ENCODE data around the gene LRRC4C. TPM values are rescaled to one million over a fixed set of nuclear protein-coding genes. Genes with fewer than 3 reads are reported as not detected.

LRRC4C gene
- total and polyA plus RNA-seq, 2 experiments from 2014 or later, result 0.35 to 1.1 TPM

DNA sequence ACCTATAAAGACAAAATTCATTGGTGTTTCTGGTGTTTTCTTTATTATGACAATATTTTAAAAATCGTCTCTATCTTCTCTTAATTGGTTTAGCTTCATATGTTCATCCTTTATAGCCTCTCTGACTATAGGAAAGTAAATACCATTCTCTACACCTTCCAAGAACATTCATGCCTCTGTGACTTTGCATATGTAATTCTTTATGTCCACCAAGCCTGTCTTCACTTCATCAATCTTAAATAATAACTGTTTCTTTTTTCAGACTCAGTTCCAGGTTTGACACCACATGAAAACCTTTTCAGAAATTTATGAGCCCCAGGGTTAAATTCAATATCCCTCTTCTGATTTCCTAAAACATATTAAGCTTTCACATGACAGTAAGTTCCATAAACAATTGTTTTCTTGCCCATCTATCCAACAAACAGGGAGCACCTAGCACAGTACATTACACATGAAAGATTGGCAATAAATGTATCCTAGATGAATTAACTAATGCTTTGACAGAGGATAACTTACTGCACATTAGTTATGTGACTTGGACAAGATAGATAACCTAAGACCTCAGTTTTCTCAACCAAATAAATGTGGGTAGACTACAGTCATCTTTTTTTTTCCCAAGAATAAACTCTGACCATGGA, 886.1 kb downstream of the LRRC4C start (continued):
- TF ChIP-seq, protein P1, sequence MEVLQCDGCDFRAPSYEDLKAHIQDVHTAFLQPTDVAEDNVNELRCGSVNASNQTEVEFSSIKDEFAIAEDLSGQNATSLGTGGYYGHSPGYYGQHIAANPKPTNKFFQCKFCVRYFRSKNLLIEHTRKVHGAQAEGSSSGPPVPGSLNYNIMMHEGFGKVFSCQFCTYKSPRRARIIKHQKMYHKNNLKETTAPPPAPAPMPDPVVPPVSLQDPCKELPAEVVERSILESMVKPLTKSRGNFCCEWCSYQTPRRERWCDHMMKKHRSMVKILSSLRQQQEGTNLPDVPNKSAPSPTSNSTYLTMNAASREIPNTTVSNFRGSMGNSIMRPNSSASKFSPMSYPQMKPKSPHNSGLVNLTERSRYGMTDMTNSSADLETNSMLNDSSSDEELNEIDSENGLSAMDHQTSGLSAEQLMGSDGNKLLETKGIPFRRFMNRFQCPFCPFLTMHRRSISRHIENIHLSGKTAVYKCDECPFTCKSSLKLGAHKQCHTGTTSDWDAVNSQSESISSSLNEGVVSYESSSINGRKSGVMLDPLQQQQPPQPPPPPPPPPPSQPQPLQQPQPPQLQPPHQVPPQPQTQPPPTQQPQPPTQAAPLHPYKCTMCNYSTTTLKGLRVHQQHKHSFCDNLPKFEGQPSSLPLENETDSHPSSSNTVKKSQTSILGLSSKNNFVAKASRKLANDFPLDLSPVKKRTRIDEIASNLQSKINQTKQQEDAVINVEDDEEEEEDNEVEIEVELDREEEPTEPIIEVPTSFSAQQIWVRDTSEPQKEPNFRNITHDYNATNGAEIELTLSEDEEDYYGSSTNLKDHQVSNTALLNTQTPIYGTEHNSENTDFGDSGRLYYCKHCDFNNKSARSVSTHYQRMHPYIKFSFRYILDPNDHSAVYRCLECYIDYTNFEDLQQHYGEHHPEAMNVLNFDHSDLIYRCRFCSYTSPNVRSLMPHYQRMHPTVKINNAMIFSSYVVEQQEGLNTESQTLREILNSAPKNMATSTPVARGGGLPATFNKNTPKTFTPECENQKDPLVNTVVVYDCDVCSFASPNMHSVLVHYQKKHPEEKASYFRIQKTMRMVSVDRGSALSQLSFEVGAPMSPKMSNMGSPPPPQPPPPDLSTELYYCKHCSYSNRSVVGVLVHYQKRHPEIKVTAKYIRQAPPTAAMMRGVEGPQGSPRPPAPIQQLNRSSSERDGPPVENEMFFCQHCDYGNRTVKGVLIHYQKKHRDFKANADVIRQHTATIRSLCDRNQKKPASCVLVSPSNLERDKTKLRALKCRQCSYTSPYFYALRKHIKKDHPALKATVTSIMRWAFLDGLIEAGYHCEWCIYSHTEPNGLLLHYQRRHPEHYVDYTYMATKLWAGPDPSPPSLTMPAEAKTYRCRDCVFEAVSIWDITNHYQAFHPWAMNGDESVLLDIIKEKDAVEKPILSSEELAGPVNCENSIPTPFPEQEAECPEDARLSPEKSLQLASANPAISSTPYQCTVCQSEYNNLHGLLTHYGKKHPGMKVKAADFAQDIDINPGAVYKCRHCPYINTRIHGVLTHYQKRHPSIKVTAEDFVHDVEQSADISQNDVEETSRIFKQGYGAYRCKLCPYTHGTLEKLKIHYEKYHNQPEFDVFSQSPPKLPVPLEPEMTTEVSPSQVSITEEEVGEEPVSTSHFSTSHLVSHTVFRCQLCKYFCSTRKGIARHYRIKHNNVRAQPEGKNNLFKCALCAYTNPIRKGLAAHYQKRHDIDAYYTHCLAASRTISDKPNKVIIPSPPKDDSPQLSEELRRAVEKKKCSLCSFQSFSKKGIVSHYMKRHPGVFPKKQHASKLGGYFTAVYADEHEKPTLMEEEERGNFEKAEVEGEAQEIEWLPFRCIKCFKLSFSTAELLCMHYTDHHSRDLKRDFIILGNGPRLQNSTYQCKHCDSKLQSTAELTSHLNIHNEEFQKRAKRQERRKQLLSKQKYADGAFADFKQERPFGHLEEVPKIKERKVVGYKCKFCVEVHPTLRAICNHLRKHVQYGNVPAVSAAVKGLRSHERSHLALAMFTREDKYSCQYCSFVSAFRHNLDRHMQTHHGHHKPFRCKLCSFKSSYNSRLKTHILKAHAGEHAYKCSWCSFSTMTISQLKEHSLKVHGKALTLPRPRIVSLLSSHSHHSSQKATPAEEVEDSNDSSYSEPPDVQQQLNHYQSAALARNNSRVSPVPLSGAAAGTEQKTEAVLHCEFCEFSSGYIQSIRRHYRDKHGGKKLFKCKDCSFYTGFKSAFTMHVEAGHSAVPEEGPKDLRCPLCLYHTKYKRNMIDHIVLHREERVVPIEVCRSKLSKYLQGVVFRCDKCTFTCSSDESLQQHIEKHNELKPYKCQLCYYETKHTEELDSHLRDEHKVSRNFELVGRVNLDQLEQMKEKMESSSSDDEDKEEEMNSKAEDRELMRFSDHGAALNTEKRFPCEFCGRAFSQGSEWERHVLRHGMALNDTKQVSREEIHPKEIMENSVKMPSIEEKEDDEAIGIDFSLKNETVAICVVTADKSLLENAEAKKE (CRISPR knock-in tag; IDR thresholded peaks at IDR 0.05), result no peak
- TF ChIP-seq, protein P2, sequence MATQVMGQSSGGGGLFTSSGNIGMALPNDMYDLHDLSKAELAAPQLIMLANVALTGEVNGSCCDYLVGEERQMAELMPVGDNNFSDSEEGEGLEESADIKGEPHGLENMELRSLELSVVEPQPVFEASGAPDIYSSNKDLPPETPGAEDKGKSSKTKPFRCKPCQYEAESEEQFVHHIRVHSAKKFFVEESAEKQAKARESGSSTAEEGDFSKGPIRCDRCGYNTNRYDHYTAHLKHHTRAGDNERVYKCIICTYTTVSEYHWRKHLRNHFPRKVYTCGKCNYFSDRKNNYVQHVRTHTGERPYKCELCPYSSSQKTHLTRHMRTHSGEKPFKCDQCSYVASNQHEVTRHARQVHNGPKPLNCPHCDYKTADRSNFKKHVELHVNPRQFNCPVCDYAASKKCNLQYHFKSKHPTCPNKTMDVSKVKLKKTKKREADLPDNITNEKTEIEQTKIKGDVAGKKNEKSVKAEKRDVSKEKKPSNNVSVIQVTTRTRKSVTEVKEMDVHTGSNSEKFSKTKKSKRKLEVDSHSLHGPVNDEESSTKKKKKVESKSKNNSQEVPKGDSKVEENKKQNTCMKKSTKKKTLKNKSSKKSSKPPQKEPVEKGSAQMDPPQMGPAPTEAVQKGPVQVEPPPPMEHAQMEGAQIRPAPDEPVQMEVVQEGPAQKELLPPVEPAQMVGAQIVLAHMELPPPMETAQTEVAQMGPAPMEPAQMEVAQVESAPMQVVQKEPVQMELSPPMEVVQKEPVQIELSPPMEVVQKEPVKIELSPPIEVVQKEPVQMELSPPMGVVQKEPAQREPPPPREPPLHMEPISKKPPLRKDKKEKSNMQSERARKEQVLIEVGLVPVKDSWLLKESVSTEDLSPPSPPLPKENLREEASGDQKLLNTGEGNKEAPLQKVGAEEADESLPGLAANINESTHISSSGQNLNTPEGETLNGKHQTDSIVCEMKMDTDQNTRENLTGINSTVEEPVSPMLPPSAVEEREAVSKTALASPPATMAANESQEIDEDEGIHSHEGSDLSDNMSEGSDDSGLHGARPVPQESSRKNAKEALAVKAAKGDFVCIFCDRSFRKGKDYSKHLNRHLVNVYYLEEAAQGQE (IDR thresholded peaks at IDR 0.05; ENCODE audit: unreplicated experiment), result no peak

DNA sequence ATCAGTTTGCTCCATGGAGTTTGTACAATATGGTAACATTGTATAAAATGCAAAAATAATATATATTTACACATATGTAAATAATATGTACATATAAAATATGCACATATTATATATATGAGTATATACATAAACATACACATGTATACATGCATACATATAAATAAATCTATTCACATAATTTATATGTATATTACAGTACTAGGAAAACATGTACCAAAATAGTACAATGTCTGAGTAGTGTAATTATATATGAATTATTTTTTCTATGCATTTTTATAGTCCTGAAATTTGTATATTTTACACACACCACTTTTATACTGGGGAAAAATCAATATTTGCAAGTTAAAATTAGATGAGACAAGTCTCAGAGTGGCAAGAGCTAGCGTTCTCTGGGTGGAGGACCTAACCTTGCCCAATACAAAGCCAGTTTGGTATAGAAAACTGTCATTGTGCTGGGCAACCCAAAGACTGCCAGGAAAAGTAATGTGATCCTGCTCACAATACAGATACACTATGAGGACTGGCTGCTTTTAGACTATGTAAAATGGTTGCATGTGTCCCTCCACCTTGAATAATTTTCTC, 889.4 kb downstream of the LRRC4C start:
- Histone ChIP-seq H3F3A (replicated peaks; ENCODE audit: low read depth) (no peaks in the 10 kb centered on the region), H3K9me2 (ENCODE audit: insufficient read depth) (peaks cover 5% of the 10 kb centered on the region), H3K36me3 (ENCODE audit: insufficient read depth) (no peaks in the 10 kb centered on the region), H3K27me3 (ENCODE audit: insufficient read depth) (no peaks in the 10 kb centered on the region), H4K20me1 (replicated peaks; ENCODE audit: insufficient read depth) (no peaks in the 10 kb centered on the region), H2AFZ (no peak overlapping the region), H3K79me2 (replicated peaks; ENCODE audit: insufficient read depth) (no peaks in the 10 kb centered on the region), H3K27ac (ENCODE audit: low read depth) (no peak overlapping the region), H3K4me2 (no peak overlapping the region), H3K4me1 (ENCODE audit: insufficient read depth) (no peaks in the 10 kb centered on the region), H3K4me3 (no peak overlapping the region)
- H3K27ac Mint-ChIP-seq, result no peak overlapping the region
- H3K36me3 Mint-ChIP-seq (ENCODE audit: low read depth), result no peaks in the 10 kb centered on the region
- no peaks in the 10 kb centered on the region for H3K27me3 Mint-ChIP-seq (ENCODE audit: insufficient read depth, low read depth, poor library complexity)
- no peaks in the 10 kb centered on the region for H3K4me1 Mint-ChIP-seq
- H3K4me3 Mint-ChIP-seq, result no peak overlapping the region
- no peak for ATAC-seq
- H3K9me3 Mint-ChIP-seq, result no peaks in the 10 kb centered on the region
- DNase-seq (ENCODE audit: low spot score), result no peak
- TF ChIP-seq ZNF114 (CRISPR knock-in tag; IDR thresholded peaks at IDR 0.05), result no peak
- TF ChIP-seq NANOG (IDR thresholded peaks at IDR 0.05; ENCODE audit: borderline replicate concordance), result no peak
- TF ChIP-seq EZH2 (IDR thresholded peaks at IDR 0.05; ENCODE audit: low read depth, unreplicated experiment), result no peak

Measured in GM23338 (cell line).